ENCODE measurements around the gene TTYH2. TPM values are rescaled to one million over a fixed set of nuclear protein-coding genes. Genes with fewer than 3 reads are reported as not detected.
A peak's percentile ranks its signal among the peaks of the same experiment; 100 is the strongest.
"Not testable (repeated sequence)": the region's sequence is repeated elsewhere in the genome, so short reads cannot be mapped to it uniquely, and the experiment has no call there.

TTYH2 gene, protein sequence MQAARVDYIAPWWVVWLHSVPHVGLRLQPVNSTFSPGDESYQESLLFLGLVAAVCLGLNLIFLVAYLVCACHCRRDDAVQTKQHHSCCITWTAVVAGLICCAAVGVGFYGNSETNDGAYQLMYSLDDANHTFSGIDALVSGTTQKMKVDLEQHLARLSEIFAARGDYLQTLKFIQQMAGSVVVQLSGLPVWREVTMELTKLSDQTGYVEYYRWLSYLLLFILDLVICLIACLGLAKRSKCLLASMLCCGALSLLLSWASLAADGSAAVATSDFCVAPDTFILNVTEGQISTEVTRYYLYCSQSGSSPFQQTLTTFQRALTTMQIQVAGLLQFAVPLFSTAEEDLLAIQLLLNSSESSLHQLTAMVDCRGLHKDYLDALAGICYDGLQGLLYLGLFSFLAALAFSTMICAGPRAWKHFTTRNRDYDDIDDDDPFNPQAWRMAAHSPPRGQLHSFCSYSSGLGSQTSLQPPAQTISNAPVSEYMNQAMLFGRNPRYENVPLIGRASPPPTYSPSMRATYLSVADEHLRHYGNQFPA
- 0.51 and 0.90 TPM in 2 replicates for total RNA-seq

DNA sequence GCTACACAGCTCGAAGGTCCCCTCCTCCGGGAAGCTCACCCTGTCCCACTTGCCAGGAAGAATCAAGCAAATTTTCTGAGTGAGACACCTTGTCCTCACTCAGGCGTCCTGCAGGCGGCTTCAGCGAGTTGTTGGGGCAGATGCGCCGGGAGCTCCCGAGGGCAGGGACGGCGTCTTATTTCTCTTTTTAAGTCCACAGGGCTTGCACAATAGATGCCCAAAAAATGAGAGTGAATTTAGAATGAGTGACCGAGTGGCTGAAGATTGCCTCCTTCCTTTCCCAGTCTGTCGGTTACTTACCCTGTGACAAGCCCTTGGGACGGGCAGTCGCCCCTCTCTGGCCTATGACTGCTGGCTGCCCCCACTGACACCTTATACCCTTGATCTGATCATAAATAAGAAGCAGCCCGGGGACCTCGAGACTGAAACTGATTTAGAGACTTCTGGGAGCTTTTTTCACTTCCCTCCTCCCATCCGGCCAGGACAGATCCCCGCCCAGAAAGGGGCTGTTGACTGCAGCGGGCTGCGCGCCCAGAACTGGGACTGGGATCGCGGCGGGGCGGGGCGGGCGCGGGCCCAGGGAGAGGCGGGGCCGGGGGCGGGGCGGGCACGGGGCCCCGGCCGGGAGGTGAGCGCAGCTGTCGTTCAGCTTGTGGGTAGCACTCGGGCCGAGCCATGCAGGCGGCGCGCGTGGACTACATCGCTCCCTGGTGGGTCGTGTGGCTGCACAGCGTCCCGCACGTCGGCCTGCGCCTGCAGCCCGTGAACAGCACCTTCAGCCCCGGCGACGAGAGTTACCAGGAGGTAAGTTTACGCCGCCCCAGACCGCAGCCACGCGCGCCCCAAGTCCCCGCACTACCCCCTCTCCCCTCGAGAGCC lies at the start of gene TTYH2:
Gene TTYH2 (plus strand): TSS at position 659 of the 879 bp plus-strand sequence. CDS start 17 bp downstream, at position 676.
- peak; percentile 20 to 73 for DNase-seq (ENCODE audit: low read depth in 2 of 2)

DNA sequence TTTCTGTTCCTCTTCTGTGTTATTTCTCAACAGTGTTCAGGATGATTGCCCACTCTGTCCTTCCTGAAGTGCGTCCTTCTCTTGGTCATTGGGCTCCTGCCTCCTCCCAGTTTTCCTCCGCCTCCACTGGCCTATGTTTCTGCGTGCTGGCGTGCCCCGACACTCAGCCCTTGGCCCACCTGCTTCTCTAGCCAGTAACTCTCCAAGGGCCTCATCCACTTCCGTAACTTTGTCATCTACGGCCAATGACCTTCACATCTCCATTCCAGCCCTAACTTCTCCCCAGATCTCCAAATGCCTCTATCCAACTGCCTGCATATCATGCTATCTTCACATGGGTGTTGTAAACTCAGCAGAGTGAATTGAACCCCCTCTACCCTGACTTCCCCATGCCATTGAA lies 49.5 kb upstream of the TTYH2 start:
- no peak for DNase-seq (ENCODE audit: low read depth in 2 of 2)

DNA sequence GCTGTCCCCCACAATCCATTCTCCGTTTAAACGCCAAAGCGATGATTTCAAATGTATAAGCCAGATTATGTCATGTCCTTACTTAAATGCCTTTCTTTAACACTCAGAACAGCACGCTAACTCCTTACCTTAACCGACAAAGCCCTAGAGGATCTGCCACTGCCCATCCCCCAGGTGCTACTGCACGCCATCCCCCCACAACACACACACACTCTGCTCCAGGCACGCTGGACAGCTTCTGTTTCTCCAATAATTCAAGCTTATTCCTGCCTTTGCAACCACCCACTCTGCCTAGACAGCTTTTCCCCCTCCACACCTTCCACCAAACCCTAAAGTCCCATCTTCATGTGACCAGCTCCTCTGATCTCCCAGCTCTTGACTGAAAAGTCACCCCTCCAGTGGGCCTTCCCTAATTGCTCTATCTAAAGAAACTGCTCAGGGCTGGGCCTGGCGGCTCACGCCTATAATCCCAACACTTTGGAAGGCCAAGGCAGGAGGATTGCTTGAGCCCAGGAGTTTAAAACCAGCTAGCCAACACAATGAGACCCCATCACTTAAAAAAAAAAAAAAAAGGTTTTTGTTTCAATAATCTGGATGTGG lies 48.8 kb upstream of the TTYH2 start:
- DNase-seq (ENCODE audit: low read depth in 2 of 2), result no peak

DNA sequence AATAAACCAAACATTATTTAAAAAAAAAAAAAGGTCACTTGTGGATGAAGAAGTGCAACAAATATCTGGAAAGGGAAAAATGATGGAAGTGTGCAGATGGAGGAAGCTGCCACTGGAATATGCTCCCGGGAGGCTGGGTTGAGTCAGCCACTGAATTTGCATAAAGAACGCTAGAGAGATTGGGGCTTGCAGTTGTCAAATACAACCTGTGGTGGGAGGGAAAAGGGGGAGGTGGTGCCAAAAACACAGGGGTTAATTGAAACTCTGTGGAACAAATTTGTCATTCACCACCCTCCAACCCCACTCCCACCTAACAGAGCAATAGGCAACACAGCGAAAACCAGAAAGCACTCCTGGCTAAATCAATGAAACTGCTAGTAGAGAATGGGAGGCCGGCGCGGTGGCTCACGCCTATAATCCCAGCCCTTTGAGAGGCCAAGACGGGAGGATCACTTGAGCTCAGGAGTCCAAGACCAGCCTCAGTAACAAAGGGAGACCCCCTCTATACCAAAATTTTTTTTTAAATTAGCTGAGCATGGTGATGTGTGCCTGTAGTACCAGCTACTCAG lies 47.5 kb upstream of the TTYH2 start:
- DNase-seq (ENCODE audit: low read depth in 2 of 2), result no peak

DNA sequence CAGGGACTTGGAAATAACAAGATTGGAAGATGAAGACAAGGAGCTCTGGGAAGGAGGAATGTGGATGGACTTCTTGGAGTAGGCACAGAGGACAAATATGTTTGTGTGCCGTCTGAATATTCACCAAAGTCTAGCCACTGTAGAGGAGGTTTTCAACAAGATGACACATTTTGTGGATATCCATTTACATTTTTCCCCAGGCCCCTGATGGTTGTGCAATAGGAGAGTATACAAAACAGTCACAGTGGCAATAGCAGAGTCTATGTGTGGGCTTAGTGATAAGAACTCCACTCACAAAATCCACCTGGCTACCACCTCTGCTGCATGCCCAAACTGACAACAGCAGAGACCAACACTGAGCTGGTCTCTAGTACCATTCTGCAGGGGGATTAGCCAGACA lies 42.4 kb upstream of the TTYH2 start:
- DNase-seq (ENCODE audit: low read depth in 2 of 2), result no peak

DNA sequence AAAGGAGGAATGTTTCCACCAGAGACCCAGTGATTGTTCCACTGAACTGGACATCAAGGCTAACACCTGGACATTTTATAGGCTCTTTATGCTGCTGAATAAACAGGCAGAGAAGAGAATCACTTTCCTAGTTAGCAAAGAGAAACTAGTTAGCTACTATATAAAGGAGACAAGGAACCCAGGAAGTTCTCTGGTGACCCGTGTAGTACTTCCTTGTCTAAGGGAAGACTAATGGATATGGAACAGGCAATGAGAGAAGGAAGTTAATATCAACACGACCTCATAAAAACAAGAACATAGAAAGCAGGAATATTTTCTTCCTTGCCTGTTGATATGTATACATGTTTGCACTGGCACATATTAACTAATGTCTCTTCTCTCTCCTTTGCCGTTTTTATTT lies 40.7 kb upstream of the TTYH2 start:
- no peak for DNase-seq (ENCODE audit: low read depth in 2 of 2)

DNA sequence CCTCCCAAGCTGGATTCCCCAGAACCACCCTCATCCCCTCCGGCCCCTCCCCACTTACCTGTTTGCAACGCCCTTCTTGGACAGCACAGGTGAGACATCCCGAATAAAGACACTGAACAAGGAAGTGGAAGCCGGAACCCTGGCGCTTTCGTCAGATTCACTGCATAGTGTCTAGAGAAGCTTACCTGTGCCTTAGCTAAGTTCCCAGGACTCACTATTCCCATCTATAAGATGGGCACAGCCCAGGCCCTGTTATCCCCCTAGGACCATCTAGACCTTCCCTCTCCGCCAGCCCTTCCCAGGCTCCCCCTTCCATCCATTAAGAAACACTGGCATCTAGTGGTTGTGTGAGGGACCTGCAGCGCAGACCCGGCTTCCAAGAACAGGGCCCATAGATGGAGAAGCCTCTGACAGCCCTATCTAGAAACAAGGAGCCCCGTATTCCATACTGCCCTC lies 36.8 kb upstream of the TTYH2 start:
- peak; percentile 36 to 63 for DNase-seq (ENCODE audit: low read depth in 2 of 2)

DNA sequence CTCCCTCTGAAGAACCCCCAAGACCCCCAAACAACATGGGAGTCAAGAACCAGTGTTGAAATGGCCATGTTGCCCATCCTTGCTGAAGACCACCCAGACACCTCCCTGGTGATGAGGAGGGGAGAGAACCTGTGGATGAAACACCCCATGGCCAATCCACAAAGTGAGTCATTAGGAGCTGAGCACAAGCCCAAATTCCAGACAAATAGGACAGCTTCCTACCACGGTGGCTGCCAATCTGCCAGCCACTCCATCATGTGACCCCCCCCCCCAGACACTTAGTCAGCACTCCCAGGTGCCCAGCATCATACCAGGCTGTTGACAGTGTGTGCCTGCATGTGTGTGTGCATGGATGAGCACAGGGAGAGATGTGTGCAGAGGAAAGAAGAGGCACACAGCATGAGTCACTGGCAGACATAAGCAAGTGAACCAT lies 36.3 kb upstream of the TTYH2 start:
- no peak for DNase-seq (ENCODE audit: low read depth in 2 of 2)

DNA sequence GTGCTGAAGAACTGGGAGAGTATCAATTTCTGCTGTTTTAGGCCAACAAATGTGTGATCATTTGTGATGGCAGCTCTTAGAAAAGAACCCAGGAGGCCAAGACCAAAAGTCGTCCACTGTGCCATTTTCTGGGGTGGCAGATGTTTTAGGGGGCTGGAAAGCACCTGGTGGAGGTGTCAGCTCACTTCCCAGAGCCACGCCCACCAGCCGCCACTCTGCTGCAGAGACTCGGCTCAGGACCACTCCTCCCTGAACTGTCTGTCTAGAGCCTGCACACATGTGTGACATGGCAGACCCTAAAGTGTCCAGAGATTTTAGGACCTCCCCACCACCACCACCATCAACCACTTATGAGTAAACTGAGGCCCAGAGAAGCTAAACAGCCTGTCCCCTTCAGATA lies 33.8 kb upstream of the TTYH2 start:
- no peak for DNase-seq (ENCODE audit: low read depth in 2 of 2)

DNA sequence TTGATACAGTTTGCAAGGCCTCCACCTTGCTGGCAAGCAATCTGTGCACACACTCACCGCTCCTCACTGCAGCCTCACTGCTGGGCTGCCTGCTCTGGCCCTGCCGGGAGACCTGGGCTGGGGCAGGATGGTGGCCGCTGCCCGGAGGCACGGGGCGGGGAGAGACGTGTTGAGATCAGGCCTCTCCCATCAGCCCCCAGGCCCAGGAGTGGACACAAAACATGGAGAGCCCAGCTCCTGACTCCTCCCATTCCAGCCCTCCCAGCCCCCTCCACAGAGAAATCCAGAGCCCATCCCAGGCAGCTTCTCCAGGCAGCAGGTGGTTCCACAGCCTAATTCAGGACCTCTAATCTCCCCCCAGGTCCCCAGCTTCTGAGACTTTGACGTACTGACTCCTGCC lies 33.0 kb upstream of the TTYH2 start:
- DNase-seq (ENCODE audit: low read depth in 2 of 2), result no peak

DNA sequence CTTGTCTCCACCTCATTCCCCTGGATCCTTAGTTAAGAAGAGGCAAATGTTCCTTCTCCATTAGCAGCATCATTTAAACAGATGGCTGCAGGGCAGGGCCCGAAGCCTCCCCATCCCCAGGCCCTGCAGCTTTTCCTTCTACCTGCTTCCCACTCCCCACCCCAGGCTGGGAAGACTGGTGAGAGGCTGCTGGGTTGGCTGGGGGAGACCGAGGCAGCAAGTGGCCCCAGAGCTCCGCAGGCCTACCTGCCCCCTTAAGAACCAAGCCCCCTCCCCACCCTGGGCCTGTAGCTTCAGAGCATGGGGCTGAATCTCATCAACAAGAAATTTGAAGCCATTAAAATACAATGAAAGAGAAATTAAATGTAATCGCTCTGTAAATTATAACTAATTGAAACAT lies 32.0 kb upstream of the TTYH2 start:
- no peak for DNase-seq (ENCODE audit: low read depth in 2 of 2)

DNA sequence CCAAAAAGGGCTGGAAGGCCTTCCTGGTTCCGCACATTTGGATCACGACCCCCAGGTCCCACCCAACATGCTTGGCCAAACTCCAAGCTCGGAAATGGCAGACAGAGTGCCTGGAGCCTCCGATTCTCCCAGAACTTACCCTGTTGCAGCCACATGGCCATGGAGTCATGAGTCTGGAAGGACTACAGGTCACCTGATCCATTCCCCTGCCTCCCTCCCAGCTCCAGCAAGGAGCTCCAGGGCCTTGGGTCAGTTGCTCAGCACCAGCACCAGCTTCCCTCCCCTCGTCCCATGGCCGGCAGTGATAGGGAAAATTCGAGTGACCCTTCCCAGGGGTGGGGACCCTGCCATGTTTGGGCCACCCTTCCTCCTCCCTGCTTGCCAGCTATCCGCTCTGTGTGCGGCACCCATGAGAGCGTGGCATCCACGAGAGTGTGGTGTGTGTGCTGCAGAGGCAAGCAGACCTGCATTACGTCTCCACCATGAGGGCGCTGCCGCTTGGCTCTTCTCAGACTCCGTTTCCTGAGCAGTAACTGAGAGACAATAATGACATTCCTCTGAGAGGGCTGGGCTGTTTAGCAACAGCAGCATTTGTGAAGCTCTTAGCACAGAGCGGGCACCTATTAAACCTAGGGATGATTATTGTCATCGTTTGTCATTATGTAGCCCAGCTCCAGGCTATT lies 31.2 kb upstream of the TTYH2 start:
- DNase-seq (ENCODE audit: low read depth in 2 of 2), result no peak

DNA sequence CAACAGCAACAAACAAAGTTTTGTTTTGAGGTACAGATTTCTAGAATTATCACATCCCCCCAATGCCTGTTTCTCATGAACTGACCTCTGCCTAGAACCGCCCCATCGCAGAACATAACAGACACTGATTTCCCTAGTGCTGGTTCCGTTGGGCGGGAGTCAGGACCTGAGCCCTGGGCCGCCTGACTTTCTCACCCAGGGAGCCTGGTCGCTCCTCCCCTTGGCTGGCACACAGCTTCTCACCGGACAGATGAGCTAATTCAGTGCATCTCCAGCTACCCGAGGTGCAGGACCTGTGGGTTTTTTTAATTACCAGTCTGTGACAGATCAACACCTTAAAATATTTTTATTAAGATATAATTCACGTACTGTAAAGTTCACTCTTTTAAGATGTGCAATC lies 30.0 kb upstream of the TTYH2 start:
- no peak for DNase-seq (ENCODE audit: low read depth in 2 of 2)

DNA sequence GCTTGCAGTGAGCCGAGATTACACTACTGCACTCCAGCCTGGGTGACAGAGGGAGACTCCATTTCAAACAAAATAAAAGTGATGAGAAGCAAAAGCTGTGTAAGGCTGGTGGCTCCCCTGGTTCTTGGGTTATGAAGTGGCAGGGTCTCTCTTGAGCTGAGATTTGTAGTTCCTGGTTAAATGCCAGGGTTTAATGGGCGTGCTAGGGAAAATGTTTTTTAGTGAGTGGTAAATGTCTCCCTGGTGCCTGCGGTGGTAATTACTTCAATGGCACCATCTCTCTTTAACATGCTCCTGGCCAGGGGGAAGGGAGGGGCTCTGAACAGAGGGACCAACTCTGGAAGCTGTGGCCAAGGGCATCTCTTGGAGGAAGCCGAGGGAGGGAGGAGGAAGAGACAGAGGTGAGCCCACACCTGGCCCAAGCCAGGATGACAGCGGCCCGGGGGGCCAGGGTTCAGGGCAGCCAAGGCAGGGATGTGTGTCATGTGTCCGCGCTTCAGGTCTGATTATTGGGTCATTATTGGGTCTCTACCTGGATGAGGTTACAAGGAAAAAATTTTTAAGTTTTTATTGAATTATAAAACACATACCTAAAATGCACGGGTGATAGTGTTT lies 27.7 kb upstream of the TTYH2 start:
- no peak for DNase-seq (ENCODE audit: low read depth in 2 of 2)

DNA sequence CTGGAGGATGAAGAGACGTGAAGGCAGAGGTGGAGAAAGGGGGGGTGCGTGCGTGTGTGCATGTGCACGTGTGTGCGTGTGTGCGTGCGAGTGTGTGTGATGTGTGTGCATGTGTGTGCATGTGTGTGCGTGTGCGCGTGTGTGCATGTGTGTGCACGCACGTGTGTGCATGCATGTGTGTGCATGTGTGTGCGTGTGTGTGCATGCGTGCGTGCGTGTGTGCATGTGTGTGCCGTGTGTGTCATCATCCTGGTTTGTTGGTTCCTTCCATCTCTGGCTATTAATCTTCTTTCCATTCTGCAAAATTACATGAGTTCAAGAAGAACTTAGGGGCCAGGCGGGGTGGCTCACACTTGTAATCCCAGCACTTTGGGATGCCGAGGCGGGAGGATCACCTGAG lies 26.9 kb upstream of the TTYH2 start:
- no peak for DNase-seq (ENCODE audit: low read depth in 2 of 2)

DNA sequence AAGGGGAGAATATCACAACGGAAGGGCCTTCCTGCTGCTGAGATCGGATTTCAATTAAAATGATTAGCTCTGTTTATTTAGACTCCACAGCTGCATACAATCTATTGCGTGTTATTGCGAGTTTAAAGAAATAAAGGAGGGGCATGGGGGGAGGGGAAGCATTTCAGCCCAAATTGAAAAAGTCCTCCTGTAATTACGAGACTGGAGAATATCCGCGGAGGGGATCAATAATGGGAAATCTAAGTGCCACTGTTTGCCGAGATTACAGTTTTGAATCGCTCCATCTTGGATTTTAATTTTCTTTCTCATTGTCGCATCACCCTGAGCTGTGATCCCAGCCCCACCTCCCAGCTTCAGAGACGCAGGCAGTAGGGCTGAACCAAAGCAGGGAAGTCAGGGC lies 25.6 kb upstream of the TTYH2 start:
- DNase-seq (ENCODE audit: low read depth in 2 of 2), result no peak

DNA sequence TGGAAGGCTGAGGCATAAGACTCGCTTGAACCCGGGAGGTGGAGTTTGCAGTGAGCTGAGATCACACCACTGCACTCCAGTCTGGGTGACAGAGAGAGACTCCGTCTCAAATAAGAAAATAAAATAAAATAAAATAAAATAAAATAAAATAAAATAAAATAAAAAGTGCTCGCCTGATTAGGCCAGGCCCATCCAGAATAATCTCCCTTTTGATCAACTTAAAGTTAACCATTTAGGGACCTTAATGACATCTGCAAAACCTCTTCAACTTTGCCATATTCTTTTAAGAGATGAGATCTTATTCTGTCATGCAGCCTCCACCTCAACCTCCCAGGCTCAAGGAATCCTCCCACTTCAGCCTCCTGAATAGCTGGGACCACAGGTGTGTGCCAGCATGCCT lies 24.7 kb upstream of the TTYH2 start:
- DNase-seq (ENCODE audit: low read depth in 2 of 2), result not testable (repeated sequence)

DNA sequence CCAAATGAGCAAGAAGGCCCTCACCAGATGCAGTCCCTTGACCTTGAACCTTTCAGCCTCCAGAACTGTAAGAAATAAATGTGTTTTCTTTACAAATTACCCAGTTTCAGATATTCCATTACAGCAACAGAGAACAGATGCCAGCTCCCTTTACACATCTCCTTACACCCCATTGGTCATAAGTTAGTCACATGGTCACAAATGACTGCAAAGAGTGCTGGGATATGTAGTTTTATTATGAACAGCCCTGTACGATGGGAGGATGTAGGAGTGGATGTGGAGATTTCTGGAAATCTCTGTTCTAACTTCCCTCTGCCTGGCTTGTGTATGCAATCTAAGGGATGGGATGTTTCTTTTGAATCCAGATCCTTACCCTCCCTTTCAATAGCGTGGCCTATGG lies 23.2 kb upstream of the TTYH2 start:
- DNase-seq (ENCODE audit: low read depth in 2 of 2), result peak; percentile 63 to 66

DNA sequence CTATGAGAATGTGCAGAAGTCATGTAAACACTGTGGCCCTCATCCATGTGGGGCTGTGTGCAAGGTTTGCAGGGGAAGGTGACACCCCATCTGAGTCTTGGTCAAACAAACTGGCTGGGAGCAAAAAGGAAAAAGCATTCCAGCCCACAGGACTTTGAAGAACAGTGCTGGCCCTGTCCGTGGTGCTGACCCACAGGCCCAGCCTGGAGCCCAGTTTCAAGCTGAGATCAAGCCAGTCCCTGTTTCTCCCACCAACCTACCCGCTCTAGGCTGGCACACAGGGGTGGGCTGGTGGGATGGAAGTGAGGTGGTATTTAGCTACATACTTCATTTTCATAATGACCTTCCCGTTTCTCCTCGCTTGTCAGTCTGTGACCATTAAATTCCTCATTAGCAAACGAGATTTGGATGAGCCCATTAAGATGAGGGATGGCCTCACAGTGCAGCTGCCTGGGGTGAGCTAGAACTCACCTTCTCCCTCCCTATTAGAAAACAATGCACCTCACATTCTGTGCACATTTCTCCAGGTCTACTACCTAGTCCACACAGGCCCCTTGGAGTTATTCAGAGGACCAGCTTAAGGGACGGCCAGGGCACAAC lies 22.5 kb upstream of the TTYH2 start:
- DNase-seq (ENCODE audit: low read depth in 2 of 2), result peak in 1 of 2 donors; percentile 31

Data from dermis microvascular lymphatic vessel endothelial cell (primary cell).